H1 (cell line): Measurements from ENCODE around the gene RNF166. TPM values are rescaled to one million over a fixed set of nuclear protein-coding genes. Genes with fewer than 3 reads are reported as not detected.

Source experiments
- CTCF ChIA-PET: fragments of 300-600 bp; sonication (Branson Sonifier 250); formaldehyde crosslinking; loops from one replicate; lab custom pipeline; 2021; ENCODE audit not compliant: partially characterized antibody; lab: Charles Lee
- POLR2A ChIA-PET: fragments of 300-600 bp; sonication (Branson Sonifier 250); formaldehyde crosslinking; loops from one replicate; lab custom pipeline; 2021; ENCODE audit warnings: inconsistent platforms; ENCODE audit not compliant: partially characterized antibody; lab: Charles Lee
- DNase-seq, 2 experiments: peaks; one replicate each; pipeline versions ENCODE4 v3.0.0 to v3.0.0-alpha.2; 2010 to 2022; ENCODE audit warnings: low spot score in 2 of 2, low read depth in 1 of 2, mixed read lengths in 1 of 2
- FAIRE-seq: peaks from 2 replicates; lab custom pipeline; 2011; peaks lifted over from hg19 to GRCh38; lab: Jason Lieb, UNC
- H2AFZ ChIP-seq: 2 replicates; pipeline ENCODE4 v1.8.1; 2012; ENCODE audit warnings: low read length, inconsistent platforms
- H2AK5ac ChIP-seq: 2 replicates; pipeline ENCODE4 v1.6.1; 2013; ENCODE audit warnings: low read depth, low read length
- H2BK120ac ChIP-seq: replicated peaks from 2 replicates; pipeline ENCODE3; 2013; ENCODE audit warnings: low read depth, low read length, inconsistent platforms
- H2BK12ac ChIP-seq: 2 replicates; pipeline ENCODE4 v1.6.1; 2013; ENCODE audit warnings: low read depth, low read length
- H2BK15ac ChIP-seq: 2 replicates; pipeline ENCODE4 v1.6.1; 2013; ENCODE audit warnings: low read length
- H2BK20ac ChIP-seq: 2 replicates; pipeline ENCODE4 v1.6.1; 2013; ENCODE audit warnings: low read length
- H2BK5ac ChIP-seq: 2 replicates; pipeline ENCODE4 v1.6.1; 2013; ENCODE audit warnings: low read depth, low read length
- H3K14ac ChIP-seq: 2 replicates; pipeline ENCODE4 v1.6.1; 2013; ENCODE audit warnings: inconsistent platforms; ENCODE audit not compliant: insufficient read length
- H3K18ac ChIP-seq: 2 replicates; pipeline ENCODE4 v1.6.1; 2013; ENCODE audit warnings: low read length; ENCODE audit errors: extremely low read depth
- H3K23ac ChIP-seq: 2 replicates; pipeline ENCODE4 v1.6.1; 2013; ENCODE audit warnings: inconsistent platforms; ENCODE audit not compliant: insufficient read length
- H3K23me2 ChIP-seq: 2 replicates; pipeline ENCODE4 v1.6.1; 2013; ENCODE audit warnings: low read depth, low read length
- H3K27ac ChIP-seq: 2 replicates; pipeline ENCODE4 v1.6.1; 2011; ENCODE audit warnings: low read depth, low read length, inconsistent platforms
- H3K27me3 ChIP-seq, 4 experiments: replicated peaks in 1 of 4; 1 replicate in 1 of 4; 2 replicates in 3 of 4; pipeline versions ENCODE4 v1.6.1 to v1.8.1; 2011 to 2013; ENCODE audit warnings: low read length in 3 of 4, mild to moderate bottlenecking in 3 of 4, inconsistent platforms in 2 of 4, mixed read lengths in 2 of 4, moderate library complexity in 1 of 4; ENCODE audit not compliant: control insufficient read depth in 3 of 4, insufficient read depth in 3 of 4; ENCODE audit errors: extremely low read depth in 1 of 4
- H3K36me3 ChIP-seq, 4 experiments: 2 replicates each; pipeline versions ENCODE4 v1.6.1 to v1.8.1; 2011 to 2013; ENCODE audit warnings: mild to moderate bottlenecking in 4 of 4, low read length in 3 of 4, moderate library complexity in 2 of 4, control low read depth in 1 of 4, inconsistent platforms in 1 of 4; ENCODE audit not compliant: insufficient read depth in 4 of 4, control insufficient read depth in 2 of 4
- H3K4ac ChIP-seq: replicated peaks from 2 replicates; pipeline ENCODE3; 2013; ENCODE audit warnings: low read length, low read depth, mixed read lengths, inconsistent platforms; ENCODE audit not compliant: insufficient read length
- H3K4me1 ChIP-seq, 4 experiments: replicated peaks in 1 of 4; 1 replicate in 1 of 4; 2 replicates in 3 of 4; pipeline versions ENCODE4 v1.6.1 to v1.8.1; 2011 to 2013; ENCODE audit warnings: low read length in 3 of 4, inconsistent platforms in 2 of 4, mixed read lengths in 1 of 4; ENCODE audit not compliant: insufficient read depth in 4 of 4, control insufficient read depth in 3 of 4
- H3K4me2 ChIP-seq, 2 experiments: 2 replicates each; pipeline versions ENCODE4 v1.6.1 to v1.8.1; 2011 to 2013; ENCODE audit warnings: low read depth in 2 of 2, low read length in 2 of 2, control low read depth in 1 of 2, inconsistent platforms in 1 of 2, mild to moderate bottlenecking in 1 of 2; ENCODE audit not compliant: insufficient read depth in 1 of 2
- H3K4me3 ChIP-seq, 4 experiments: fragments of 200-600, 300-600 bp in 1 of 4; sonication (generic), shearing (Covaris generic), sonication (Bioruptor Twin) in 1 of 4; 2 replicates each; pipeline versions ENCODE4 v1.5.1 to v1.8.1; 2011 to 2016; ENCODE audit warnings: low read length in 4 of 4, low read depth in 3 of 4, control low read depth in 2 of 4, inconsistent platforms in 2 of 4, mild to moderate bottlenecking in 2 of 4, mixed read lengths in 1 of 4, moderate library complexity in 1 of 4; ENCODE audit not compliant: insufficient read depth in 2 of 4; ENCODE audit errors: extremely low read depth in 1 of 4
- H3K56ac ChIP-seq: replicated peaks from 2 replicates; pipeline ENCODE3; 2013; ENCODE audit warnings: low read depth, mild to moderate bottlenecking, mixed read lengths, low read length, inconsistent platforms; ENCODE audit not compliant: insufficient read length
- H3K79me1 ChIP-seq: 2 replicates; pipeline ENCODE4 v1.6.1; 2013; ENCODE audit warnings: low read depth, low read length, control low read depth
- H3K79me2 ChIP-seq, 2 experiments: 2 replicates each; pipeline versions ENCODE4 v1.6.1 to v1.8.1; 2012 to 2013; ENCODE audit warnings: low read length in 2 of 2, mild to moderate bottlenecking in 2 of 2, inconsistent platforms in 1 of 2; ENCODE audit not compliant: insufficient read depth in 2 of 2, control insufficient read depth in 1 of 2
- H3K9ac ChIP-seq, 4 experiments: replicated peaks in 1 of 4; 1 replicate in 1 of 4; 2 replicates in 3 of 4; pipeline versions ENCODE4 v1.6.1 to v1.8.1; 2011 to 2013; ENCODE audit warnings: low read depth in 3 of 4, low read length in 3 of 4, control low read depth in 2 of 4, mild to moderate bottlenecking in 2 of 4, moderate library complexity in 2 of 4, inconsistent platforms in 1 of 4; ENCODE audit errors: extremely low read depth in 1 of 4
- H3K9me3 ChIP-seq, 2 experiments: 2 replicates each; pipeline versions ENCODE4 v1.6.1 to v1.8.1; 2012 to 2013; ENCODE audit warnings: mild to moderate bottlenecking in 2 of 2, moderate library complexity in 2 of 2, control low read depth in 1 of 2, inconsistent platforms in 1 of 2, low read depth in 1 of 2, low read length in 1 of 2, mixed read lengths in 1 of 2; ENCODE audit not compliant: insufficient read depth in 2 of 2
- H4K20me1 ChIP-seq, 2 experiments: replicated peaks in 1 of 2; 2 replicates each; pipeline versions ENCODE3 to v1.8.1; 2011 to 2013; ENCODE audit warnings: inconsistent platforms in 2 of 2, low read length in 2 of 2, mild to moderate bottlenecking in 1 of 2; ENCODE audit not compliant: insufficient read depth in 2 of 2, control insufficient read depth in 1 of 2
- H4K5ac ChIP-seq: 2 replicates; pipeline ENCODE4 v1.6.1; 2013; ENCODE audit warnings: low read length, low read depth, mixed read lengths, inconsistent platforms; ENCODE audit not compliant: insufficient read length
- H4K8ac ChIP-seq: 2 replicates; pipeline ENCODE4 v1.8.0; 2013; ENCODE audit warnings: mild to moderate bottlenecking, moderate library complexity, low read length, inconsistent platforms; ENCODE audit not compliant: insufficient read depth; ENCODE audit errors: extremely low read depth
- H4K91ac ChIP-seq: replicated peaks from 2 replicates; pipeline ENCODE3; 2013; ENCODE audit warnings: low read length, mixed read lengths, inconsistent platforms; ENCODE audit not compliant: insufficient read length
- ASH2L ChIP-seq: fragments of 200-600, 300-600 bp; sonication (generic); IDR thresholded peaks from one replicate; pipeline ENCODE4 v1.7.1; 2017; ENCODE audit warnings: low read length
- CTBP2 ChIP-seq: IDR thresholded peaks from 2 replicates; pipeline ENCODE4 v1.7.0; 2011; ENCODE audit warnings: borderline replicate concordance, mild to moderate bottlenecking, moderate library complexity, mixed read lengths, low read length; ENCODE audit not compliant: insufficient read depth, insufficient read length
- EGR1 ChIP-seq: IDR thresholded peaks from 2 replicates; pipeline ENCODE4 v1.6.1; 2011; ENCODE audit warnings: low read depth, low read length, borderline replicate concordance
- POLR2A ChIP-seq, 2 experiments: IDR thresholded peaks; 1 replicate in 1 of 2; 2 replicates in 1 of 2; pipeline ENCODE4 v1.6.1; 2011; ENCODE audit warnings: low read depth in 2 of 2, low read length in 2 of 2, mild to moderate bottlenecking in 2 of 2; ENCODE audit errors: control extremely low read depth in 1 of 2
- POLR2AphosphoS5 ChIP-seq: IDR thresholded peaks from 2 replicates; pipeline ENCODE4 v1.6.1; 2011; ENCODE audit warnings: low read depth, low read length
- RBBP5 ChIP-seq: IDR thresholded peaks from 2 replicates; pipeline ENCODE4 v1.7.1; 2012; ENCODE audit warnings: low read depth, mild to moderate bottlenecking, inconsistent platforms, low read length, moderate library complexity, borderline replicate concordance
- RFX5 ChIP-seq: IDR thresholded peaks from 2 replicates; pipeline ENCODE4 v1.6.1; 2011; ENCODE audit warnings: low read depth, low read length, improper control_type of control experiment, borderline replicate concordance
- RNF2 ChIP-seq: fragments of 200-900, 300-1000 bp; sonication (generic); IDR thresholded peaks from 2 replicates; pipeline ENCODE4 v1.7.1; 2016; ENCODE audit warnings: borderline replicate concordance, low read depth, mild to moderate bottlenecking, antibody characterized with exemption, low read length; ENCODE audit not compliant: poor library complexity, severe bottlenecking; ENCODE audit errors: missing control alignments
- SIX5 ChIP-seq: IDR thresholded peaks from 2 replicates; pipeline ENCODE4 v1.6.1; 2011; ENCODE audit warnings: mild to moderate bottlenecking, low read depth, low read length
- SP1 ChIP-seq: IDR thresholded peaks from 2 replicates; pipeline ENCODE4 v1.6.1; 2011; ENCODE audit warnings: low read depth, low read length
- SRF ChIP-seq: IDR thresholded peaks from 2 replicates; pipeline ENCODE4 v1.6.1; 2011; ENCODE audit warnings: mild to moderate bottlenecking, low read depth, low read length, moderate library complexity
- SUZ12 ChIP-seq: fragments of 200-600 bp; sonication (generic); IDR thresholded peaks from 2 replicates; pipeline ENCODE4 v1.6.1; 2012; ENCODE audit warnings: mild to moderate bottlenecking, inconsistent platforms, low read length, moderate library complexity, mixed read lengths
- WGBS, 2 experiments: shearing (Covaris generic) in 1 of 2; methylation state at CpG; one replicate each; pipeline versions ENCODE4 v1.1.6 to v1.1.7; 2013 to 2015; ENCODE audit warnings: low lambda C conversion rate in 2 of 2, mixed read lengths in 2 of 2, inconsistent platforms in 1 of 2, low coverage in 1 of 2, missing lambda C conversion rate in 1 of 2; ENCODE audit not compliant: insufficient replicate concordance in 2 of 2, insufficient coverage in 1 of 2, insufficient read length in 1 of 2; ENCODE audit errors: extremely low coverage in 1 of 2, missing lambda C conversion rate in 1 of 2; 5-methylcytosine and 5-hydroxymethylcytosine counted together
- polyA plus RNA-seq, 7 experiments: library from polyadenylated mRNA; depleted of rRNA in 3 of 7; stranded (reverse) in 5 of 7; unstranded in 2 of 7; fragments of >200 nt in 5 of 7; fragments of 200-250 nt in 2 of 7; gene quantifications; 1 replicate in 5 of 7; 2 replicates in 1 of 7; 4 replicates in 1 of 7; pipeline versions ENCODE4 v1.2.1 to v1.2.3, GENCODE V29; 2011 to 2013; ENCODE audit warnings: missing spikeins in 2 of 7, mixed read lengths in 2 of 7
- total RNA-seq: library from RNA; stranded (reverse); fragmentation: NEBNext Ultra II Directional; extraction: Animal tissue kit (Norgen Biotek cat#: 25700); gene quantifications from 2 replicates; pipeline ENCODE4 v1.2.1, GENCODE V29; 2021

Gene RNF166
- total and polyA plus RNA-seq, 2 of the 8 experiments (the other 6 are each of a cell fraction or from before 2014, with no cell fraction given), result 29.8 to 31.2 TPM

DNA sequence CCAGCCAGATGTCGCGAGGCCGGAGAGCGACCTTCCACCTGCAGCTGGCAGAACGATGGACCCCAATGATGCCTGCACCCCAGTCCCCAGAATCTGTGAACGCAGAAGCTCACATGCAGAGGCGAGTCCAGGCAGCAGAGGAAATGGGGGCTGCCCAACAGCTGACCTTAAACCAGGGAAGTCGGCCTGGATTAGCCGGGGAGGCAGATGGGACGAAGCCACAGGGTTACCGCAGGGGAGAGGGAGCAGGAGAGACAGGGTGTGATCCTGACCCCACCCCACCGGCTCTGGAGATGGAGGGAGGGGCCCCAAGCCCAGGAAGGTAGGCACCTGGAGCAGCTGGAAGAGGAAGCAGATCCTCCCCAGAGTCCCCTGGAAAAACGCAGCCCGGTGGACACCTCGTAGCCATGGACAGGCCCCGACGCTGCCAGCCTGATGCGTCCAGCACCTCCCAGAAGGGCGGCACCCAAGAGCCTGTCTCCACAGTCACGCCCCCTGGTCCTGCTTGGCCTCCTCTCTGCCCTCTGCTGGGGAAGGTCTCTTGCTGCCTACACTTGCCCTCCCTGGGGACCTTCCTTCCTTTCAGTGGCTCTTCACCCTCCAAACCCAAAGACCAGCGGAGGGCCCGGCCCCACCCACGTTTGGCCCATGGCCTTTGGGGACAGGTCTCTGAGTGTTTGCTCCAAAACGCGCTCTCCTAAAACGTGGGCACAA lies 41.5 kb upstream of the RNF166 start:
- Histone ChIP-seq H3K9me3 (no peaks in the 10 kb centered on the region), H3K79me1 (no peaks in the 10 kb centered on the region), H2BK12ac (no peak overlapping the region), H3K56ac (no peak overlapping the region), H2AK5ac (no peak overlapping the region), H4K5ac (no peak overlapping the region), H3K36me3 (no peaks in the 10 kb centered on the region), H2AFZ (no peak overlapping the region), H4K20me1 (peaks cover 0 to 5% of the 10 kb centered on the region in 2 experiments), H3K79me2 (no peaks in the 10 kb centered on the region), H2BK20ac (no peak overlapping the region), H4K91ac (peak overlapping the region; percentile 69), H3K27ac (no peak overlapping the region), H3K23ac (no peak overlapping the region), H3K14ac (no peak overlapping the region), H3K4ac (no peak overlapping the region), H4K8ac (no peak overlapping the region), H3K23me2 (no peaks in the 10 kb centered on the region), H3K27me3 (no peaks in the 10 kb centered on the region), H3K18ac (no peak overlapping the region), H3K9ac (no peak overlapping the region), H3K4me2 (no peak overlapping the region), H3K4me1 (peaks cover 0 to 11% (median 6%) of the 10 kb centered on the region in 4 experiments; a peak in 4 of 7 replicates), H2BK5ac (no peak overlapping the region), H3K4me3 (no peak overlapping the region), H2BK15ac (0 out of 2 replicates have a peak overlapping the region, but pooled peaks have one; percentile 46), H2BK120ac (no peak overlapping the region)
- ChIA-PET POLR2A (interaction anchor here (0.9 to 2.1 kb wide), 4 partner anchors 25 to 59 kb away, joined by 3 to 6 read pairs (median 3); no protein-coding TSS in a partner anchor), CTCF (interaction anchor here (0.7 to 25.0 kb wide), 19 partner anchors 11 to 390 kb away, joined by 3 to 251 read pairs (median 4); no protein-coding TSS in a partner anchor)
- peak; percentile 46 to 87 for DNase-seq
- WGBS, 2 experiments, result 79% methylated on average over 26 of the region's 26 CpGs; no CpG with 5 or more reads in 1 of the 2 experiments
- peak; percentile 58 for FAIRE-seq
- TF ChIP-seq POLR2AphosphoS5, result no peak; the same call in 1 of the 2 replicates
- no peak for TF ChIP-seq SRF
- TF ChIP-seq RNF2, result no peak
- TF ChIP-seq SP1, result peak; percentile 38; the same call in 1 of the 2 replicates
- TF ChIP-seq RBBP5, result no peak
- TF ChIP-seq POLR2A (IDR thresholded peaks at IDR 0.05; ENCODE audit: control extremely low read depth in 1 of 2, low read depth in 2 of 2, low read length in 2 of 2), result no peak
- no peak for TF ChIP-seq SIX5
- TF ChIP-seq ASH2L, result no peak
- TF ChIP-seq CTBP2, result no peak
- no peak for TF ChIP-seq RFX5
- TF ChIP-seq EGR1, result no peak
- TF ChIP-seq SUZ12, result no peak
